GM12865 (cell line): ENCODE data around the gene DNLZ.

Source experiments
- DNase-seq: peaks from one replicate; pipeline ENCODE4 v3.0.0; 2010; ENCODE audit warnings: low read depth
- H3K4me3 ChIP-seq: 2 replicates; pipeline ENCODE4 v1.5.1; 2011; ENCODE audit warnings: mild to moderate bottlenecking, low read depth, low read length, control low read depth
- CTCF ChIP-seq: IDR thresholded peaks from 2 replicates; pipeline ENCODE4 v1.5.1; 2011; ENCODE audit warnings: low read length, control low read depth, low read depth, inconsistent platforms; ENCODE audit not compliant: insufficient read depth; ENCODE audit errors: missing control alignments

The DNLZ gene

GRCh38 chr9:136387217-136387616 lies 23.7 kb upstream of the DNLZ start:
- DNase-seq, result no peak
- H3K4me3 ChIP-seq, result no peak overlapping the region
- TF ChIP-seq CTCF, result no peak

GRCh38 chr9:136386018-136386417 lies 22.5 kb upstream of the DNLZ start:
- DNase-seq, result no peak
- TF ChIP-seq CTCF, result no peak
- no peak overlapping the region for H3K4me3 ChIP-seq

- H3K4me3 ChIP-seq, result no peak overlapping the region
- DNase-seq, result no peak
- TF ChIP-seq CTCF, result no peak
Observed at GRCh38 chr9:136385015-136385414, 21.5 kb upstream of the DNLZ start.

- no peak for DNase-seq
- no peak for TF ChIP-seq CTCF
Observed at GRCh38 chr9:136383436-136383835, 19.9 kb upstream of the DNLZ start.

GRCh38 chr9:136381966-136382513 lies 18.5 kb upstream of the DNLZ start:
- DNase-seq, result no peak
- no peak for TF ChIP-seq CTCF
- H3K4me3 ChIP-seq, result no peak overlapping the region

More at GRCh38 chr9:136383436-136383835, 19.9 kb upstream of the DNLZ start:
- no peak overlapping the region for H3K4me3 ChIP-seq

GRCh38 chr9:136381311-136381710 lies 17.8 kb upstream of the DNLZ start:
- no peak overlapping the region for H3K4me3 ChIP-seq
- no peak for TF ChIP-seq CTCF
- DNase-seq, result no peak

- DNase-seq, result no peak
- no peak for TF ChIP-seq CTCF
Observed at GRCh38 chr9:136380381-136380780, 16.8 kb upstream of the DNLZ start.

More at GRCh38 chr9:136380381-136380780, 16.8 kb upstream of the DNLZ start:
- H3K4me3 ChIP-seq, result no peak overlapping the region
